NCI-H146 treated with DMSO at 0.1 percent for 48 hours (cell line): ENCODE data around the gene PCP4L1.
"Not testable (repeated sequence)": the region's sequence is repeated elsewhere in the genome, so short reads cannot be mapped to it uniquely, and the experiment has no call there.

Experiments used
- DNase-seq: peaks from one replicate; lab custom pipeline; 2025; ENCODE audit not compliant: unreplicated experiment; lab: John Stamatoyannopoulos, UW

PCP4L1 gene

GRCh38 chr1:161258439-161259344 is at the start of gene PCP4L1:
TSS of gene PCP4L1 (plus strand) at chr1:161258745. CDS start at chr1:161258975, 230 bp downstream.
- peak; percentile 70 for DNase-seq

- DNase-seq = peak; percentile 62
These were observed 48.6 kb upstream of the PCP4L1 start for GRCh38 chr1:161209790-161210409.

GRCh38 chr1:161214369-161214768 is 44.2 kb upstream of the PCP4L1 start:
- DNase-seq = no peak

- DNase-seq = no peak
These were observed 43.5 kb upstream of the PCP4L1 start, which contains the start of gene FCER1G for GRCh38 chr1:161215076-161215475. TSS of gene FCER1G (plus strand) at chr1:161215295. CDS start at chr1:161215322, 27 bp downstream.

- DNase-seq = no peak
These were observed 41.4 kb upstream of the PCP4L1 start for GRCh38 chr1:161216945-161217712.

GRCh38 chr1:161217831-161218230 is 40.7 kb upstream of the PCP4L1 start:
- no peak for DNase-seq

GRCh38 chr1:161218301-161219077 is 40.1 kb upstream of the PCP4L1 start:
- DNase-seq = no peak

- DNase-seq = no peak
These were observed 39.3 kb upstream of the PCP4L1 start for GRCh38 chr1:161219078-161219892.

- no peak for DNase-seq
These were observed 38.5 kb upstream of the PCP4L1 start for GRCh38 chr1:161220002-161220401.

GRCh38 chr1:161222175-161223019 is 36.1 kb upstream of the PCP4L1 start:
- DNase-seq = no peak

GRCh38 chr1:161223805-161224694 is 34.5 kb upstream of the PCP4L1 start:
- DNase-seq = no peak

- DNase-seq = not testable (repeated sequence)
These were observed 33.9 kb upstream of the PCP4L1 start for GRCh38 chr1:161224695-161225087.

- DNase-seq = no peak
These were observed 33.4 kb upstream of the PCP4L1 start for GRCh38 chr1:161225178-161225533.

GRCh38 chr1:161225534-161226319 is 32.8 kb upstream of the PCP4L1 start, which contains the start of gene TOMM40L:
TSS of gene TOMM40L (plus strand) at chr1:161226060. CDS start at chr1:161226490, 430 bp downstream.
- DNase-seq = peak; percentile 95

GRCh38 chr1:161226320-161226711 is 32.2 kb upstream of the PCP4L1 start:
- no peak for DNase-seq

- no peak for DNase-seq
These were observed 31.8 kb upstream of the PCP4L1 start for GRCh38 chr1:161226759-161227158.
